Endothelial cell of umbilical vein (primary cell): ENCODE data around the gene APBB2. TPM values are rescaled to one million over a fixed set of nuclear protein-coding genes. Genes with fewer than 3 reads are reported as not detected.

Source experiments
- BruUV-seq: library from RNA; stranded (reverse); fragments of 400-500 nt; replicated peaks from 2 replicates; lab custom pipeline; 2021; lab: Mats Ljungman, UMichigan
- CTCF ChIA-PET: fragments of 300-600, 350-600 bp; sonication (Branson Sonifier 250); formaldehyde crosslinking; loops from one replicate; lab custom pipeline; 2021; ENCODE audit warnings: antibody characterized with exemption, inconsistent platforms; lab: Charles Lee
- POLR2A ChIA-PET: fragments of 300-600, 350-600 bp; sonication (Branson Sonifier 250); formaldehyde crosslinking; loops from one replicate; lab custom pipeline; 2021; ENCODE audit warnings: antibody characterized with exemption, inconsistent platforms; lab: Charles Lee
- DNase-seq: peaks from one replicate; pipeline ENCODE4 v3.0.0-alpha.2; 2011; ENCODE audit warnings: low read depth, low spot score
- FAIRE-seq: peaks from 2 replicates; lab custom pipeline; 2011; peaks lifted over from hg19 to GRCh38; lab: Jason Lieb, UNC
- H2AFZ ChIP-seq: 2 replicates; pipeline ENCODE4 v1.6.0; 2012; ENCODE audit warnings: low read depth, low read length, control low read depth, inconsistent platforms
- H3K27ac ChIP-seq: 2 replicates; pipeline ENCODE4 v1.5.1; 2011; ENCODE audit warnings: low read depth, mild to moderate bottlenecking, control low read depth, low read length, moderate library complexity; ENCODE audit not compliant: insufficient read depth
- H3K27me3 ChIP-seq, 2 experiments: 2 replicates each; pipeline versions ENCODE4 v1.6.0 to v1.6.1; 2011; ENCODE audit warnings: low read length in 2 of 2, mixed read lengths in 1 of 2; ENCODE audit not compliant: control insufficient read depth in 2 of 2, insufficient read depth in 2 of 2
- H3K36me3 ChIP-seq, 2 experiments: 2 replicates in 1 of 2; 3 replicates in 1 of 2; pipeline ENCODE4 v1.5.1; 2011; ENCODE audit warnings: low read length in 2 of 2, mild to moderate bottlenecking in 1 of 2, moderate library complexity in 1 of 2; ENCODE audit not compliant: control insufficient read depth in 2 of 2, insufficient read depth in 2 of 2; ENCODE audit errors: extremely low read depth in 1 of 2
- H3K4me1 ChIP-seq: 3 replicates; pipeline ENCODE4 v1.5.1; 2011; ENCODE audit warnings: mild to moderate bottlenecking, low read length; ENCODE audit not compliant: control insufficient read depth, insufficient read depth; ENCODE audit errors: extremely low read depth
- H3K4me2 ChIP-seq: 2 replicates; pipeline ENCODE4 v1.6.1; 2011; ENCODE audit warnings: low read length, control low read depth, mixed read lengths; ENCODE audit not compliant: insufficient read depth
- H3K4me3 ChIP-seq, 3 experiments: fragments of 200-600 bp in 1 of 3; sonication (generic), shearing (Covaris generic) in 1 of 3; replicated peaks in 1 of 3; 2 replicates each; pipeline ENCODE4 v1.5.1; 2011 to 2016; ENCODE audit warnings: control low read depth in 3 of 3, low read length in 3 of 3, mild to moderate bottlenecking in 2 of 3, inconsistent platforms in 1 of 3, low read depth in 1 of 3, moderate library complexity in 1 of 3; ENCODE audit not compliant: insufficient read depth in 1 of 3
- H3K79me2 ChIP-seq: 2 replicates; pipeline ENCODE4 v1.6.0; 2012; ENCODE audit warnings: low read length, inconsistent platforms; ENCODE audit not compliant: control insufficient read depth, insufficient read depth
- H3K9ac ChIP-seq: replicated peaks from 2 replicates; pipeline ENCODE3; 2011; ENCODE audit warnings: low read length, control low read depth; ENCODE audit not compliant: insufficient read depth; ENCODE audit errors: extremely low read depth
- H3K9me1 ChIP-seq: replicated peaks from 3 replicates; pipeline ENCODE4 v1.6.0; 2011; ENCODE audit warnings: mild to moderate bottlenecking, low read length; ENCODE audit not compliant: control insufficient read depth, insufficient read depth; ENCODE audit errors: extremely low read depth
- H3K9me3 ChIP-seq: replicated peaks from 2 replicates; pipeline ENCODE4 v1.5.1; 2012; ENCODE audit warnings: low read length, inconsistent platforms; ENCODE audit not compliant: control insufficient read depth, insufficient read depth
- H4K20me1 ChIP-seq: replicated peaks from 2 replicates; pipeline ENCODE3; 2011; ENCODE audit warnings: mild to moderate bottlenecking, low read length; ENCODE audit not compliant: control insufficient read depth, insufficient read depth; ENCODE audit errors: extremely low read depth
- EZH2 ChIP-seq: IDR thresholded peaks from 2 replicates; pipeline ENCODE4 v1.6.1; 2012; ENCODE audit warnings: borderline replicate concordance, low read depth, mild to moderate bottlenecking, moderate library complexity, low read length, inconsistent platforms; ENCODE audit not compliant: severe bottlenecking
- FOS ChIP-seq: IDR thresholded peaks from 2 replicates; pipeline ENCODE4 v1.6.1; 2011; ENCODE audit warnings: mild to moderate bottlenecking, low read length, moderate library complexity, borderline replicate concordance; ENCODE audit not compliant: insufficient read depth
- GATA2 ChIP-seq: IDR thresholded peaks from 2 replicates; pipeline ENCODE4 v1.7.0; 2011; ENCODE audit warnings: low read depth, mild to moderate bottlenecking, moderate library complexity, mixed read lengths, low read length; ENCODE audit not compliant: insufficient read length, insufficient read depth
- JUN ChIP-seq: IDR thresholded peaks from 2 replicates; pipeline ENCODE4 v1.6.1; 2011; ENCODE audit warnings: borderline replicate concordance, low read depth; ENCODE audit not compliant: insufficient read length, insufficient read depth
- POLR2AphosphoS5 ChIP-seq: IDR thresholded peaks from 2 replicates; pipeline ENCODE4 v1.6.1; 2012; ENCODE audit warnings: low read depth, mild to moderate bottlenecking, control low read depth, low read length, moderate library complexity; ENCODE audit not compliant: insufficient read depth
- dilution Hi-C: fragments of 300-500 bp; cut with MboI; formaldehyde crosslinking; loops from one replicate; pipeline ENCODE4 v1.15.0; 2019; ENCODE audit warnings: low sequenced_read_pairs; ENCODE audit not compliant: extremely low pct_ligation_motif_present
- intact Hi-C: fragments of 100-400 bp; cut with micrococcal nuclease; formaldehyde crosslinking; loops from one replicate; pipeline ENCODE4 v1.10.0; 2022
- polyA plus RNA-seq, 4 experiments: library from polyadenylated mRNA; depleted of rRNA in 3 of 4; stranded (reverse) in 3 of 4; unstranded in 1 of 4; fragments of >200 nt; gene quantifications; 2 replicates each; pipeline versions ENCODE4 v1.2.1 to v1.2.3, GENCODE V29; 2011 to 2012; ENCODE audit warnings: missing spikeins in 1 of 4
- total RNA-seq: library from RNA; stranded (reverse); gene quantifications from 2 replicates; pipeline ENCODE4 v1.2.3, GENCODE V29; 2021
- TF ChIP-seq, protein P1 (sequence below): IDR thresholded peaks from 2 replicates; pipeline ENCODE4 v1.6.1; 2011; ENCODE audit not compliant: insufficient read depth, insufficient read length
- TF ChIP-seq, protein P2 (sequence below), 2 donors: IDR thresholded peaks; 1 replicate in 1 of 2; 2 replicates in 1 of 2; pipeline ENCODE4 v1.5.1; 2011; ENCODE audit warnings: low read length in 2 of 2, mild to moderate bottlenecking in 2 of 2, moderate library complexity in 2 of 2, control low read depth in 1 of 2, inconsistent platforms in 1 of 2, low read depth in 1 of 2; ENCODE audit not compliant: insufficient read depth in 1 of 2; ENCODE audit errors: extremely low read depth in 1 of 2

APBB2 gene
- total and polyA plus RNA-seq, 2 donors (not counting 3 experiments of a cell fraction or from before 2014, with no cell fraction given): 79.8 to 124 TPM

GRCh38 chr4:41121906-41122305 is 92.4 kb downstream of the APBB2 start:
- no peak overlapping the region for H3K9ac ChIP-seq
- TF ChIP-seq EZH2 (no peak), FOS (no peak), JUN (no peak), POLR2AphosphoS5 (no peak), GATA2 (no peak)
- TF ChIP-seq, protein P1, sequence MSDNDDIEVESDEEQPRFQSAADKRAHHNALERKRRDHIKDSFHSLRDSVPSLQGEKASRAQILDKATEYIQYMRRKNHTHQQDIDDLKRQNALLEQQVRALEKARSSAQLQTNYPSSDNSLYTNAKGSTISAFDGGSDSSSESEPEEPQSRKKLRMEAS: no peak
- TF ChIP-seq, protein P2, sequence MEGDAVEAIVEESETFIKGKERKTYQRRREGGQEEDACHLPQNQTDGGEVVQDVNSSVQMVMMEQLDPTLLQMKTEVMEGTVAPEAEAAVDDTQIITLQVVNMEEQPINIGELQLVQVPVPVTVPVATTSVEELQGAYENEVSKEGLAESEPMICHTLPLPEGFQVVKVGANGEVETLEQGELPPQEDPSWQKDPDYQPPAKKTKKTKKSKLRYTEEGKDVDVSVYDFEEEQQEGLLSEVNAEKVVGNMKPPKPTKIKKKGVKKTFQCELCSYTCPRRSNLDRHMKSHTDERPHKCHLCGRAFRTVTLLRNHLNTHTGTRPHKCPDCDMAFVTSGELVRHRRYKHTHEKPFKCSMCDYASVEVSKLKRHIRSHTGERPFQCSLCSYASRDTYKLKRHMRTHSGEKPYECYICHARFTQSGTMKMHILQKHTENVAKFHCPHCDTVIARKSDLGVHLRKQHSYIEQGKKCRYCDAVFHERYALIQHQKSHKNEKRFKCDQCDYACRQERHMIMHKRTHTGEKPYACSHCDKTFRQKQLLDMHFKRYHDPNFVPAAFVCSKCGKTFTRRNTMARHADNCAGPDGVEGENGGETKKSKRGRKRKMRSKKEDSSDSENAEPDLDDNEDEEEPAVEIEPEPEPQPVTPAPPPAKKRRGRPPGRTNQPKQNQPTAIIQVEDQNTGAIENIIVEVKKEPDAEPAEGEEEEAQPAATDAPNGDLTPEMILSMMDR (IDR thresholded peaks at IDR 0.05; ENCODE audit: extremely low read depth in 1 of 2, insufficient read depth in 1 of 2, low read depth in 1 of 2, low read length in 2 of 2): no peak
- no peaks in the 10 kb centered on the region for H3K27me3 ChIP-seq
- CTCF ChIA-PET: interaction anchor here (1.1 to 2.1 kb wide), 3 partner anchors 8 to 145 kb away, joined by 3 to 5 read pairs (median 3); no protein-coding TSS in a partner anchor
- FAIRE-seq (no peak), DNase-seq (no peak)
- H2AFZ ChIP-seq: no peak overlapping the region
- dilution Hi-C loops: no loop called here
- no peak overlapping the region for H3K4me3 ChIP-seq
- no peak overlapping the region for H3K4me2 ChIP-seq
- no peaks in the 10 kb centered on the region for H3K9me1 ChIP-seq
- no peak overlapping the region for H3K27ac ChIP-seq
- no peaks in the 10 kb centered on the region for H3K36me3 ChIP-seq
- H4K20me1 ChIP-seq: no peaks in the 10 kb centered on the region
- intact Hi-C loops: no loop called here
- peaks cover 14% of the 10 kb centered on the region for H3K4me1 ChIP-seq
- BruUV-seq: no TSS peak
- H3K79me2 ChIP-seq: peaks cover 82% of the 10 kb centered on the region
- no peaks in the 10 kb centered on the region for H3K9me3 ChIP-seq
- POLR2A ChIA-PET: no interaction called here
